ENCODE measurements around the gene IDH3A.

The IDH3A gene

DNA sequence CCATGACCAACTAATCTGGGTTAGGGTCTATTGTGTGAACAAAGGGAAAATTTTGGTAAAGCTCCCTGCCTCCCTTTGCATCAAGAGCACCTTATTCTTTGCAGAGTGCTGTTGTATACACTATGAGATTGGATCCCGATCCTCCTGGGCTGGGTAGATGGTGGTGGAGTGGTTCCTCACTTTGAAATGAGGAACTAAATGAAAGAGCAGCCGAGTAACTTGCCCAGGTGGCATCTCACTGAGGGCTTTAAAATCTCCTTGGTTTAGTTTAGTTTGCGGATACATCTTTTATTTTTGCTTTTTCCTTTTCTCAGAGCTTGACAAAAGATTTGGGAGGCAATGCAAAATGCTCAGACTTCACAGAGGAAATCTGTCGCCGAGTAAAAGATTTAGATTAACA, 19.4 kb downstream of the IDH3A start:
- DNase-seq = no peak

DNA sequence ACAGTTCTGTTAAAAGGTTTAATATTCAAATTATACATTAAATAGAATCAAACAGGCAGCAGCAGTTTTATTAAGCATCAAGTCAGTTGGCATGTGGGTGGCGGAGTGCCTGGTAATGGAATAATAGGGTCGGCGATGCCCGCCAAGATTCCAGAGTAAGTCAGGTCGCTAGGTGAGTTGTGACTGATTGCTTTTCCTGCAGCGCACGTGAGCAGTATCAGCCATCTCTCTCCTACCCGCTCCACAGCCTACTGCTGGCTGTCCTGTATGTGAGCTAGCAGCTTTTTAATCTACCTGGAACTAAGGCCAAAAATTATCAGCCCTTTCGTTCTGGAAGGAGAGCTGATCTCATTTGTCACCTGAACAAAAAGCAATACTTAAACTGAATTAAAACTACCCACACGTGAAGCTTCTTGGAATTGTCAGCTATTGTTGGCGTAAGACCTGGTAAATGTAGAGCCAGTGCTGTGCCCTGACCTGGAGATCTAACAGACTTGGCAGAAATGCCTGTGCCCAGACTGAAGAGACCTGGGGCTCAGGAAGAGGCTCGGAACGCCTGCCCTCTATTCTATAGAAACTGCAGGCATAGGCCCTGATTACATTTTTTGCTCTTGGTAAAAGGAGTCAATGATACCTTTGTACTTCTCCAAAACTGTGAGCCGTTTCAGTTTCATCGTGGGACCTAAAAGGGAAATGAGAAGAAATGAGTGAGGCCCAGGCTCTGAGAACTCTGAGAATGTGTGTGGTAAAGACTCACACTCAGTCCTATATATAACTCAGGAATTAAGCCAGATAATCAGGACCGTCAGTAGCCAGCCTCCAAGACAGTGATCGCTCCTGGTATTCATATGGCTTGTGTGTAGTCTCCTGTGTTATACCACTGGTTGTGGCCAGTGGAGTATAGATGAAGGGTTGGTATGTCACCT, 21.9 kb downstream of the IDH3A start:
- DNase-seq = no peak

DNA sequence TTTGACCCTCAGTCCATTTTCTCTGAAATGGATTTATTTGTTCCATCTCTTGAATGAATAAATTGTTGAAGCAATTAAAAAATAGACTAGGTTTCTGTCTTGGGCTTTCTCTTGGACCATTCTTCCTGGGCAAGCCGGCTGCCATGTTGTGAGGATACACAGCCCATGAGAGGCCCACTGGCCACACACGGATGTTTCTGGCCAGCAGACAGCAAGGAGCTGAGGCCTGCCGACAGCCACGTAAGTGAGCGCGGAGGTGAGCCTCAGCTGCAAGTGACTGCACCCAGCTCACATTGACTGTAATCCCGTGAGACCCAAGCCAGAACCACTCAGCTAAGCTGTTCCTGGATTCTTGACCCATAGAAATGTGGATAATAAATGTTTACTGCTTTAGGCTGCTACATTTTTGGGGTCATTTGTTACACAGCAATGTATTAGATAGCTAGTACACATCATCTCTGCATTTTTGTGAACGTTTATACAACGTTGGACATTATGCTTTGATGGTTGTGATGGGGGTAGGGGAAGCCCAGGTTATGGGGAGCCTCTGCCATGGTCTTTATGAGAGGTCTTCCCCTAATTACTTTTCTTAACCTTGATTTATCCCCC, 22.8 kb downstream of the IDH3A start:
- DNase-seq = no peak

DNA sequence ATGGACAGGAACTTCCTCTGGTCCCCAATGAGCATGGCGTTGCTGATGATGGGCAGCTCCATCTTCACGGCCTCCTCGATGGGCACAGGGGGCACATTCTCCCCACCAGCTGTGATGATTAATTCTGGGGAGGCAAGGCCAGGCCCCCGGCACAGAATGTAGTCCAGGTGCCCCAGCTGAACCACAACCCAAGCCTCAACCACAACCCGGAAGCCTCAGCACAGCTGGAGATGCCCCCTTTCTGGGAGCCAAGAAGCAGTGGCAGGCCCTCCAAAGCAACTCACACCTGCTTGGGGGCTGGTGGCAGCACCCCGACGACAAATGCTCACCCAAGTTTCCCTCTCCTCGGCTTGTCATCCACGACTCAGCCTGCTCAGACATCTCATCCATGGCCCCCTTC, 25.2 kb downstream of the IDH3A start:
- DNase-seq = no peak

DNA sequence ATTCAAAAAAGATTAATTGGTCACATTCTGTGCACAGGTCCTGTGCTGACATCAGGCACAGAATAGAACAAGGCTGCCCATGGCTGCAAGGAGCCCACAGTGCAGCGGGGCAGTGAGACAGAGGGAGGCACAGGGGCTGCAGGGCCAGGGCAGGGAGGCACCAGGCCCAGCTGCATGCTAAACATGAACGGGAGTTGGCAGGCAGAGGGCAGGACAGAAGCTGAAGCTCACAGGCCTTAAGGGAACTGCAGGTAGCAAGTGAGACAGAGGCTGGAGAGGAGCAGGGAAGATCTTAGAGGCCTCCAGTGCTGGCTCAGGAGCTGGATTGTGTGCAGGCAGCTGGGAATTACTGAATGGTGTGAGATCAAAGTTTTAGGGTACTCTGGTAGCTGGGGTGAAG, 26.2 kb downstream of the IDH3A start:
- no peak for DNase-seq

DNA sequence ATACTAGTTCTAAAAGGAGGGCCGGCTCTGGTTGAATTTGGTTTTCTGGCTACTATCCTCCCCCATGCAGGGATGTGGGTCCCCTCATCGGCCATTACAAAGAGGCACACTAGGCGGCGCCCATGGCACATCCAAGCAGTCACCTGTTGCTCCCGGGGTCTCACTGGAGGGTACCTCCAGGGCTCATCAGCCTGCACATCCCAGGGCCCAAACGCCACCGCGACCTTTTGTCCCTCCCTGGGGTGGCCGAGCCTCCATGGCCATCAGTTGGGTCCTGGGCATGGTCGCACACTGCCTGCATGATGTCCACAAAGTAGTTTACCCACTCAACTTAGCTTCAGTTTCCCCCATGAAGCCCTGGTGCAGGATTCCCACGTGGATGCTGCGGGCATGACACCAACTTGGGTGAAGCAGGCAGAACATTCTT, 28.3 kb downstream of the IDH3A start:
- no peak for DNase-seq

DNA sequence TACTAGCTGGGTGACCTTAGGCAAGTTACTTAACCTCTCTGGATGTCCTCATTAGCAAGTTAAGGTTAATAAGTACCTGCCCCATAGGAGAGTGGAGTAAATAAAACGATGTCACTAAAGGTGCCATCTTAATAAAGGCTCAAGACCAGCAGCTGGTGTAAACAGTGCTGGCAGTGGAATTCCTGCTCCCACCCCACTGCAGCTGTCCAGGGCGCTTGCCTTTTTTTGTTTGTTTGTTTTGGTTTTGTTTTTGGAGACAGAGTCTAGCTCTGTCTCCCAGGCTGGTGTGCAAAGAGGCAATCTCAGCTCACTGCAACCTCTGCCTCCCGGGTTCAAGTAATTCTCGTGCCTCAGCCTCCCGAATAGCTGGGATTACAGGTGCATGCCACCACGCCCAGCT, 28.9 kb downstream of the IDH3A start:
- no peak for DNase-seq

DNA sequence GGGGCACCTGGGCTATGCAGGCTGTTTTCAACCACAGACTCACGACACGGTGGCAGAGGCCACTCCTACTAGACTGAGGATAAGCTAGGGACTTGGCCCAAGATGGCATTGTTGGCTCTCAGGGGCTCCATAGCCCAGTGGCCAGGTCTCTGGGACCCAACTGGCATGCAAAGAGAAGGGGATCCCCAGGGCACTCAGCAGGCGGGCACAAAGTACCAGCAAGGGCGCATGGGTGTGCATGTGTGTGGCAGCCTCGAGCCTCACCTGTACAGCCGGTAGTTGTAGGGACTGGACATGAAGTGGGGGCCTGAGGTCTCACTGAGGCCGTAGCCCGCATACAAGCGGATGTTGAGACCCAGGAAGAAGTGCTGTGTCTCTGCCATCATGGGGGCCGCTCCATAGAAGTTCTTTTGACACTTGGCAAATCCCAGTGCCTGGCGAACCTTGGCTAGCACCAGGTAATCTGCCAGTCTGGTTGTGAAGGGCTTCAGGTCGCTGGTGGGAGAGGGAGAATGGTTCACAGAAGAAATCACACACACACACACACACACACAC, 30.2 kb downstream of the IDH3A start:
- DNase-seq = no peak

DNA sequence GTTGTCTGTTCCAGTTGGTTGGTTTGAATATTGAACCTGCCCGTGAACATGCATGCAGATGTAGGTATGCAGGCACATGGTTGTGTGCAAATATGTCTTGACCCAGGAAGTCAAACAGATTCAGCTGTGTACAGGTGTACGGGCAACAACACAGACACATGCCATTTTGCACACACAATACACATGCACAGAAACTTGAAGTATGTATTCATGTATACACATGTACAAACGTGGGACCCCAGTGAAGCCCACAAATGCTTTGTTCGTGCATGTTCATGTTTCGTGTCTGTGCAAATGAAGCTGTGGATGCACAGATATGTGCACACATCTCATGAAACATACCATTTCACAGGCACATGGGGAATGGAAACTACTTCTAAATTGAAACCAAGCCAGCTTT, 30.7 kb downstream of the IDH3A start:
- DNase-seq = no peak

DNA sequence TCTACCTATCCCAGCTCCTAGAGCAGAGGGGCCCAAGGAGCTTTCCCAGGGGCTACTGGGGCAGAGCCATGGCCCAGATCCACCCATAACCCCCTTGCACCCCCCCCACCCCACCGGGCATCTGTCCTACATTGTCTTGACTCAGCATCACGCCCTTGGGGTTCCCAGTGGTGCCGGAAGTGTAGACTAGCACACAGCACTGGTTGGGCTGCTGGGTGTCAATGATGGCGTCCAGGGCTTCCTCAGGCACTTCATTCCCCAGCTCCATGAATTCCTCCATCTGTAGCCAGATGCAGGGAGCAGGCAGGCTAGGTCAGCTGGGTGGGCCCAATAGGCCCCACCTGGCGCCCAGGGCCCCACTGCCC, 33.2 kb downstream of the IDH3A start:
- no peak for DNase-seq

DNA sequence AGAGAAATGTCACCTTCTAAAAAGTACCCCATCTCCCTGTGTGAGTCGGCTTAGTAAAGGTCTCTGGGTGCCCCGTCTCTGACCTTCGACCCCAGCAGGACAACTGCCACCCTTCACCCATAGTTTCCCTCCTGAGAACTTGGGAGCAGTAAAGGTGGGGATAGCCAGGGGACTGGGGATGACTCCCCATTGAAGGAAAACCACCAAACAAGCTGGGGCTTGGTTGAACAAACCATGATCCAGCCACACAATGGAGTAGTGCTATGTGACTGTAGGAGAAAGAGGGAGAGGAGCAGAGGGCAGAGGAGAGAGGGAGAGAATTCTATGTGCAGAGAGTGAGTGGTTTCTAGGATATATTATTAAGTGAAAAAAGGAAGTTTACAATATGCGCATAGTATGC, 33.7 kb downstream of the IDH3A start:
- no peak for DNase-seq

DNA sequence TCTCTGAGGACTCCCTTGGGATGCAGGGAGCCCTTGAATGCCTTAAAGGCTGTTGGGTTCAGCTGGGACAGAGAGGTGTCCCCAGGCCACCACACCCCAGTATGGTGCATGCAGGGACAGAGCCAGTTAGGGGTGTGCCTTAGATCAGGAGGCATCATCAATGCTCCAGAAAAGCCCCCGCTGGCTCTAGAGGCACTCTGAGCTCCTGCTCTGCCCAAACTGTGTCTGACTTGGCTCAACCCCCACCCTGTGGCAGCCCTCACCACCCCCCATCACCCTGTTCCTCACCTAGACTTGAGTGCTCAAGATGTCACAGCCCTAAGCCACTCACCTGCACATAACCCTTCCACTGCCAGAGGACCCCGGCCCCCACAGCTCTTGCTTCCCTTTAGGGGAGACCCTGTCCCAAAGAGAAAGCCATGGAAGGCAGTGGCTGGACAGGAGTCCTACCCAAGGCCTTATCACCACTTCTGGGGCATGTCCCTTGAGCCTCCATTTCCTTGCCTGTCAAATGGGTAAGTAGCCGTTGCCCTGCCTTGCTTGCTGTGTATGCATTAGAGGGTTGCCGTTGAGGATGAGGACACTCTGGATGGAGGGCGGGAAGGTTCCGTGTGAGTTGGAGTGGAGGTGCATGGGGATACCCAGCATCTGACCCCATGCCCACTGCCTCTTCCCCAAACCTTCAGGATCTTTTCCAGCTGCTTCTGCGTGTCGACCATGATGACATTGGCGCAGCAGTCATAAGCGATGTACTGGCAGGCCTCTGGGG, 43.8 kb downstream of the IDH3A start:
- no peak for DNase-seq

DNA sequence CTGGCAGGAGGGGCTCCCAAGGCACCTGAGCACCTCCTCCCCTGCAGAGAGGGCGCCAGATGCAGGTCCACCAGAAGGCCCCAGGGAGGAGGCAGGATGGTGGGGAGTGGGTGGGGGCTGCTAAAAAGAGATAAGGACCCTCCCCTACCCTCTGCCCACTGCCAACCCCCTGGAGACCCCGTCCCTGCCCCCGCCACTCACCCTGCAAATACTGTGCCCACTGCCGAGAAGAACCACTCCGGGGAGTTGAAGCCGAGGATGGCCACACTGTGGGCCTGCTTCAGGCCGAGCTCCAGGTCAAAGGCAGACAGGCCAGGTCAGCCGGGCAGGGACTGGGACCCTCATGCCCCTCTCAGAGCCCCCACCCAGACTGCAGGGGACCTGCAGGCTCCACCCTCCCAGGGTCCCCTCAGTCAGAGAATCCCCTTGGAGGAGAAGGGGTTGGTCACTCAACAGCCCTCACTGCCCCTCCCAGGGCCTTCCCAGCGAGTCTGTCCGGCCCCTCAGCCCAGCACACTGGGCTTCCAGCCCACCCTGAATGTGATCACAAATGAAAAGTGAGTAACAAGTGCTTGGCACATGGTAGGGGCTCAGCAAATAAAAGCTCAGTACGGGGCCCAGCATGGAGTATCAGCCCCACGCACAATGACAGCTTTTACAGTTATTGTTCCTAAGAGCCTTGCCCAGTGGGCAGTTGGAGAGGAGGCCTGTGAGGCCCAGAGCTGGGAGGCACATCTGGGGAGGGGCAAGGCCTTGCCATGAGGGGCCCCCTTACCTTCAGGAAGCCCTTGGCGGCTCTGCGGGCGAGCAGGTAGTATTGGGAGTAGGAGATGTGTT, 44.8 kb downstream of the IDH3A start:
- no peak for DNase-seq

DNA sequence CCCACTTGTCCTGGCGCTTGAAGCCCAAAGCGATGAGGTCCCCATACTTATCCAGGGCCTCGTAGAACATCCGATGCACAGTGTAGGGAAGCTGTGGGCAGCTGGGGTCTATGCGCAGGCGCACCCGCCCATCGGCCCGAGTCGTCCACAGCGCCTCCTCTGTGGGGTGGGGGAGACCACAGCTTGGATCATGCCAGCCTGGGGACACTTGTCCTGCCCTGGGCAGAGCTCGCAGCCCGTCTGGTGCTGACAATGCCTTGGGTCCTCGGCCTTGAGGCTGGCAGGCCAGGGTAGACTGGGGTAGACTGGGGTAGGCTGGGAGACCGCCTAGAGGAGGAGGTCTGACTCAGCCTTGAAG, 45.4 kb downstream of the IDH3A start:
- no peak for DNase-seq

DNA sequence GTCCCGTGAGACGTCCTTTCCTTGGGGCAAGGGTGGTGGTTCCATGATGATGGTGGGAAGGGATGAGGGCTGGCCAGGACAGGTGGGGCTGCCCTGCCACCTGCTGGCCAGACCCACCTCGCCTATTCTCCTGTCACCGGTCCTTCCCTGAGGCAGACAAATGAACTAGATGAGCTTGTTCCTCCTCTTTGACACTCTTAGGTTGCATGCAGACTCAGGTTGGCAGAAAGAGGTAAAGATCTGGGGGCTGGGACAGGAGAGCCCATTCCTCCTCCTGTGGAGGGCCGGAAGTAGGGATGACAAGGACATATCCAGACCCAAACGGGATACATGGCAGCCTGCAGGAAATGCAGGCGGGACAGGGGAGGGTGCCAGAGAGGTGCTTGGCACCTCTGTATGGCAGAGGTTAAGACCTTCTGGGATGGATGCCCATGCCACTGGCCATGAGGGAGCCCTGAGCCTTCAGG, 46.6 kb downstream of the IDH3A start:
- DNase-seq = no peak

DNA sequence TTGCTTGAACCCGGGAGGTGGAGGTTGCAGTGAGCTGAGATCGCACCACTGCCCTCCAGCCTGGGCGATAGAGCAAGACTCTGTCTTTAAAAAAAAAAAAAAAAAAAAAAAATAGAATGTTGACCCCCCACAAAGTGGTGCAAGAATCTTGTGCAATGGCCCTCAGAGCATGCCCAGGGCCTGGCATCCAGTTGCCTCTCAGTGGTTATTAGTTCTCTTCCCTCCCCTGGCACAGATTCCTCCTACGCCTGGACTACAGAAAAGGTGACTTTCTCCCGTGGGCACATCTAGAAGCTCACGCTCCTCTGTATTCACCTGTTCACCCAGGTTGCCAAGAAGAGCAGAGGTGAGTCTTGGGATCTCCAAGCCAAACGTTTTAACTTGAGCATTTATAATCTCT, 48.5 kb downstream of the IDH3A start:
- no peak for DNase-seq

DNA sequence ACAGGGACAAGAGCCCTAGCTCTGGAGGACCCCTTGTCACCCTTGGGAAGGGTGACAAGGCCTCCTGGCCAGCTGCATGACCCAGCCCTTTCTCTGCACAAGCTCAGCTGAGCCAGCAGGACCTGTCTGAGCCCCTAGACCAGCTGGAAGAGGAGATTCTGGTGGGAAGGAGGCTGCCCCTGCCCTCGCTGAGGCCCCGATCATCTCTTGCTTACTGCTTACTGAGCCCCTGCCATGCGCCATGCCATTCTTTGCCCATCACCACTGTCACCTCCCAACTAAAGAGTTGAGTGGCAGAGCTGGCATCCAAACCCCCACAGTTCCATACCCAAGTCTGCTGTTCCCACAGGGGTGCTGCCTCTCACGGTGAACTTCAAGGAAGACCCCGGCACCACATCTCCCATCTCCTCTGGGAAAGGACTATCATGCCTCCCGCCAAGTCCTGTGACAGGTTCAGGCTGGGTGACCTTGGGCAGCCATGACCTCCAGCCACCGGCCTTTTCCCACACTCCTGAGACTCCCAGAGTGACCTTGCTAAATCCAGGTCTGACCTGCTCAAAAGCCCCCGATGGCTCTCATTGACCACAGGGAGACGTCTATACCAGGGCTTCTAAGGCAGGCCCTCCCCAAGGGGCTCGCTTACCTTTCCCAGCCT, 51.2 kb downstream of the IDH3A start:
- no peak for DNase-seq

DNA sequence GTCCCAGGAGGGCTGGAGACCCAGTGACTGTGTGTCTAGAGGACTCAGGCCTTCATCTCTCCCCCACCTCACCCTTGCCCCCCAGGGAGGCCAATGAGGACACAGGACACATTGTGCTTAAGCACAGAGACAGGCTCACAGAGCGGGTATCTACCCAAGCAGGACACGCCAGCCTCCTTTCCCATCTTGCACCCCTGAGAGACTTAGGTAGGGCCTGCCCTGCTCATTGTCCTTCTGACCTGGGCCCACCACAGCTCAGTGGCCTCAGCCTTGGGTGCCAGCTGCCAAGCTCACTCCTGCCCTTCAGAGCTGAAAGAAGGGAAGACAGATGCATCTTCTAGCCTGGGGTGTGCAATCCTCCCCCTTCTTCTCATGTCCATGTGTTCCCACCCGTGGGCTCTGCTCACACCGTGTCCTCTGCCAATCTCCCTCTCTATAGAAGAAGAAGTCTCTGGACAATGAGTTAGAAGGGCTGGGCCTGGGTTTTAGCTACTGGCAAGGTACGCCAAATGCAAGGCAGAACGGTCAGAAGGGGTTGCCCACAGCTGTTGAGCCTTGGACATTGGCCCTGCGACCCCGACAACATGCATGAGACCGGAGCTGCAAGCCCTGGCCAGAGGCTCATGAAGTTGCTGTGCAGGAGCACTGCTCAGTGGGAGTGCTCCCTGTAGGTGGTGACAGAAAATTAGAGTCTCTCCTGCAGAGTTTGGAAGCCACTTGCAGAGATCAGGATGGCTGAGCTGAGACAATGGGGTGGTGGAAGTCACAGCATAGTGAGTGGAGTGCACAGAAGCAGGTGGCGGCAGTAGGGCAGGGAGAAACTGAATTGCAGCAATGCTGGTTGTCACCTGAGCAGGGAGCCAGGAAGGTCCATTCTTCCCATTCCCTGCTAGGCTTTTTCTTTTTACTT, 52.4 kb downstream of the IDH3A start:
- DNase-seq = no peak

DNA sequence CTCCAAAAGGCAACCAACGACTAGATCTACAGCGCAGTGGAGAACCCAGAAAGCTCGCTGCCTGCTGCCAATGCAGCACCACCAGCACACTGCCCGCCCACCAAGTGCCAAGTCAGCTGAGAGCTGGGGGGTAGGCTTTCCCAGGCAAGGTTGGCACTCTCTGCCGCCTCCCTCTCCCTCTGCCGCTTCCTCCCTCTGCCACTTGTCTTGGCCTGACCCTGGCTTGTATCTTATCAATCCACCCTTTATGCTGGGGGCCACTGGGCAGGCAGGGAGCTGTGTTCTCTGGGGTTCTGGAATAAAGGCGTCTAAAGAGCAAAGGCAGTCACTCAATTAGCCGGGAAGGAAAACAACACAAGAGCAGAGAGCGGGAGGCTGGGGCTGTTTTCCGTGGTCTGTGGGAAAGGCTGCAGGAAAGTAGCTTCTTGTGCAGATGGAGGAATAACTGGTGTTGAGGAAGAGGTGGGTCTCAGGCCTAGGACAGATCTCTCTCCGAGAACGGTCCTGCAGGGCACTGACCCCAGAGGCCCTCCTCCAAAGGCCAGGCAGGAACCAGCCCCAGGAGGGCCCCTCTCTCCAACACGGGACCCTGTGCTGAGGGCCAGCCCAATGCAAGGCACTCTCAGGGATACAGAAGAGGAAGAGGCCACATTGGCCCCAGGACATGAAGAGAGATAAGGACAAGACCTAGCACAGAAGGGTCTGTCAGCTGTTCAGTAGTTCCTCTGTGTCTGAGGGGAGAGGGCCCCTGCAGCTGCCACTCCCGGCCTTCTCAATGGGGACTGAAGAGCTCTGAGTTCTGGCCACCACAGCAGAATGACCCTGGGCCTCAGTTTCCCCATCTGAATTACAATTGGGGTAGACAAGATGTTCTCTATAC, 54.4 kb downstream of the IDH3A start:
- DNase-seq = no peak

Data from NCI-H187 treated with DMSO at 0.1 percent for 48 hours (cell line).